ENCODE results near the gene SLC35G6. TPM values are rescaled to one million over a fixed set of nuclear protein-coding genes. Genes with fewer than 3 reads are reported as not detected.
A peak's percentile ranks its signal among the peaks of the same experiment; 100 is the strongest.

Gene SLC35G6
- total and polyA plus RNA-seq, 2 of the 13 experiments (the other 11 are each of a cell fraction or from before 2014, with no cell fraction given), result 0.07 TPM; not detected in 1

DNA sequence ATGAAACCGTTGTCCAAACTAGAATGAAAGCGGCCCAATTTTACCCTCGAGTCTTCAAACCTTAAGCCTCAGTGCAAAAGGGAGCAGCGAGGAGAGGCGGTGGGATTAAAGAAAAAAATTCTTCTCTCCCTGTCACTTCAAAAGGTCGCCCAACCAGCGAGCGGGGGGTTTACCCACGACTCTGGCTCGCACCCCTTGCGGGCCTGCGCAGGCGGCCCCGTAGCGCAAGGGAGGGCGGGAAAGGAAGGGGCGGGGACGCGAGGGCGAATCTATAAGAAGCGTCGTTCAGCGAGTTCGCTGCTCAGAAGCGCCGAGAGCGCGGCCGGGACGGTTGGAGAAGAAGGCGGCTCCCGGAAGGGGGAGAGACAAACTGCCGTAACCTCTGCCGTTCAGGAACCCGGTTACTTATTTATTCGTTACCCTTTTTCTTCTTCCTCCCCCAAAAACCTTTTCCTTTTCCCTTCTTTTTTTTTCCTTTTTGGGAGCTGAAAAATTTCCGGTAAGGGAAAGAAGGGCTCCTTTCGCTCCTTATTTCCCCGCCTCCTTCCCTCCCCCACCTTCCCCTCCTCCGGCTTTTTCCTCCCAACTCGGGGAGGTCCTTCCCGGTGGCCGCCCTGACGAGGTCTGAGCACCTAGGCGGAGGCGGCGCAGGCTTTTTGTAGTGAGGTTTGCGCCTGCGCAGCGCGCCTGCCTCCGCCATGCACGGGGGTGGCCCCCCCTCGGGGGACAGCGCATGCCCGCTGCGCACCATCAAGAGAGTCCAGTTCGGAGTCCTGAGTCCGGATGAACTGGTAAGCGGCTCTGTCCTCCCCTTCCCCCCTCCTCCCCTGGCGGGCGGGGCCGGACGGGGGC lies 3.0 kb downstream of the SLC35G6 start, which contains the start of gene POLR2A (continued):
- TF ChIP-seq, protein P1, sequence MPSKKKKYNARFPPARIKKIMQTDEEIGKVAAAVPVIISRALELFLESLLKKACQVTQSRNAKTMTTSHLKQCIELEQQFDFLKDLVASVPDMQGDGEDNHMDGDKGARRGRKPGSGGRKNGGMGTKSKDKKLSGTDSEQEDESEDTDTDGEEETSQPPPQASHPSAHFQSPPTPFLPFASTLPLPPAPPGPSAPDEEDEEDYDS (CRISPR knock-in tag; IDR thresholded peaks at IDR 0.05), result peak; percentile 99
- TF ChIP-seq, protein P2, sequence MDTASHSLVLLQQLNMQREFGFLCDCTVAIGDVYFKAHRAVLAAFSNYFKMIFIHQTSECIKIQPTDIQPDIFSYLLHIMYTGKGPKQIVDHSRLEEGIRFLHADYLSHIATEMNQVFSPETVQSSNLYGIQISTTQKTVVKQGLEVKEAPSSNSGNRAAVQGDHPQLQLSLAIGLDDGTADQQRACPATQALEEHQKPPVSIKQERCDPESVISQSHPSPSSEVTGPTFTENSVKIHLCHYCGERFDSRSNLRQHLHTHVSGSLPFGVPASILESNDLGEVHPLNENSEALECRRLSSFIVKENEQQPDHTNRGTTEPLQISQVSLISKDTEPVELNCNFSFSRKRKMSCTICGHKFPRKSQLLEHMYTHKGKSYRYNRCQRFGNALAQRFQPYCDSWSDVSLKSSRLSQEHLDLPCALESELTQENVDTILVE (CRISPR knock-in tag; IDR thresholded peaks at IDR 0.05), result peak; percentile 91; the same call in 1 of the 2 replicates
- TF ChIP-seq RXRA (CRISPR knock-in tag; IDR thresholded peaks at IDR 0.05) (peak; percentile 63), BRCA1 (CRISPR knock-in tag; IDR thresholded peaks at IDR 0.05) (peak; percentile 96), ZNF737 (CRISPR knock-in tag; IDR thresholded peaks at IDR 0.05; ENCODE audit: borderline replicate concordance) (no peak), SCMH1 (CRISPR knock-in tag; IDR thresholded peaks at IDR 0.05; ENCODE audit: borderline replicate concordance) (no peak), ZBTB3 (CRISPR knock-in tag; IDR thresholded peaks at IDR 0.05; ENCODE audit: borderline replicate concordance, low read depth) (no peak), ZNF30 (CRISPR knock-in tag; IDR thresholded peaks at IDR 0.05) (no peak), BCL6 (CRISPR knock-in tag; IDR thresholded peaks at IDR 0.05) (peak; percentile 59), POGZ (CRISPR knock-in tag; IDR thresholded peaks at IDR 0.05) (no peak; the same call in 1 of the 2 replicates), ZNF234 (CRISPR knock-in tag; conservative IDR thresholded peaks at IDR 0.05) (no peak), SOX13 (IDR thresholded peaks at IDR 0.05) (peak; percentile 87), SOX13 (CRISPR knock-in tag; conservative IDR thresholded peaks at IDR 0.05 in 1 of 2, IDR thresholded peaks at IDR 0.05 in 1 of 2) (peak; percentile 65 to 84; a peak in 2 of 4 replicates), SNAPC2 (CRISPR knock-in tag; IDR thresholded peaks at IDR 0.05) (no peak), ZKSCAN1 (IDR thresholded peaks at IDR 0.05; ENCODE audit: low read length) (peak; percentile 53; the same call in 1 of the 2 replicates), ZNF816 (CRISPR knock-in tag; IDR thresholded peaks at IDR 0.05; ENCODE audit: borderline replicate concordance) (peak; percentile 58; the same call in 1 of the 2 replicates)
- TF ChIP-seq, protein P3, sequence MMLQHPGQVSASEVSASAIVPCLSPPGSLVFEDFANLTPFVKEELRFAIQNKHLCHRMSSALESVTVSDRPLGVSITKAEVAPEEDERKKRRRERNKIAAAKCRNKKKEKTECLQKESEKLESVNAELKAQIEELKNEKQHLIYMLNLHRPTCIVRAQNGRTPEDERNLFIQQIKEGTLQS (CRISPR knock-in tag; IDR thresholded peaks at IDR 0.05), result peak; percentile 74
- TF ChIP-seq, protein P4, sequence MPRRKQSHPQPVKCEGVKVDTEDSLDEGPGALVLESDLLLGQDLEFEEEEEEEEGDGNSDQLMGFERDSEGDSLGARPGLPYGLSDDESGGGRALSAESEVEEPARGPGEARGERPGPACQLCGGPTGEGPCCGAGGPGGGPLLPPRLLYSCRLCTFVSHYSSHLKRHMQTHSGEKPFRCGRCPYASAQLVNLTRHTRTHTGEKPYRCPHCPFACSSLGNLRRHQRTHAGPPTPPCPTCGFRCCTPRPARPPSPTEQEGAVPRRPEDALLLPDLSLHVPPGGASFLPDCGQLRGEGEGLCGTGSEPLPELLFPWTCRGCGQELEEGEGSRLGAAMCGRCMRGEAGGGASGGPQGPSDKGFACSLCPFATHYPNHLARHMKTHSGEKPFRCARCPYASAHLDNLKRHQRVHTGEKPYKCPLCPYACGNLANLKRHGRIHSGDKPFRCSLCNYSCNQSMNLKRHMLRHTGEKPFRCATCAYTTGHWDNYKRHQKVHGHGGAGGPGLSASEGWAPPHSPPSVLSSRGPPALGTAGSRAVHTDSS (CRISPR knock-in tag; conservative IDR thresholded peaks at IDR 0.05), result no peak
- TF ChIP-seq, protein P5, sequence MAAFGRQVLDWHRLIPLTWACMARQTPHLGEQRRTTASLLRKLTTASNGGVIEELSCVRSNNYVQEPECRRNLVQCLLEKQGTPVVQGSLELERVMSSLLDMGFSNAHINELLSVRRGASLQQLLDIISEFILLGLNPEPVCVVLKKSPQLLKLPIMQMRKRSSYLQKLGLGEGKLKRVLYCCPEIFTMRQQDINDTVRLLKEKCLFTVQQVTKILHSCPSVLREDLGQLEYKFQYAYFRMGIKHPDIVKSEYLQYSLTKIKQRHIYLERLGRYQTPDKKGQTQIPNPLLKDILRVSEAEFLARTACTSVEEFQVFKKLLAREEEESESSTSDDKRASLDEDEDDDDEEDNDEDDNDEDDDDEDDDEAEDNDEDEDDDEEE (CRISPR knock-in tag; IDR thresholded peaks at IDR 0.05), result peak; percentile 42; the same call in 1 of the 2 replicates
- TF ChIP-seq, protein P6, sequence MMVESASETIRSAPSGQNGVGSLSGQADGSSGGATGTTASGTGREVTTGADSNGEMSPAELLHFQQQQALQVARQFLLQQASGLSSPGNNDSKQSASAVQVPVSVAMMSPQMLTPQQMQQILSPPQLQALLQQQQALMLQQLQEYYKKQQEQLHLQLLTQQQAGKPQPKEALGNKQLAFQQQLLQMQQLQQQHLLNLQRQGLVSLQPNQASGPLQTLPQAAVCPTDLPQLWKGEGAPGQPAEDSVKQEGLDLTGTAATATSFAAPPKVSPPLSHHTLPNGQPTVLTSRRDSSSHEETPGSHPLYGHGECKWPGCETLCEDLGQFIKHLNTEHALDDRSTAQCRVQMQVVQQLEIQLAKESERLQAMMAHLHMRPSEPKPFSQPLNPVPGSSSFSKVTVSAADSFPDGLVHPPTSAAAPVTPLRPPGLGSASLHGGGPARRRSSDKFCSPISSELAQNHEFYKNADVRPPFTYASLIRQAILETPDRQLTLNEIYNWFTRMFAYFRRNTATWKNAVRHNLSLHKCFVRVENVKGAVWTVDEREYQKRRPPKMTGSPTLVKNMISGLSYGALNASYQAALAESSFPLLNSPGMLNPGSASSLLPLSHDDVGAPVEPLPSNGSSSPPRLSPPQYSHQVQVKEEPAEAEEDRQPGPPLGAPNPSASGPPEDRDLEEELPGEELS (CRISPR knock-in tag; IDR thresholded peaks at IDR 0.05), result peak; percentile 67

All from HepG2 (cell line).